HPDE6-E6E7 (cell line): Measurements from ENCODE around the gene PRDM5.

Source experiments
- DNase-seq: peaks from one replicate; pipeline ENCODE4 v3.0.0; 2011; ENCODE audit warnings: missing footprints; ENCODE audit errors: extremely low spot score

Gene PRDM5

GRCh38 chr4:120915336-120915735, 7.2 kb downstream of the PRDM5 start:
- DNase-seq = no peak

DNA sequence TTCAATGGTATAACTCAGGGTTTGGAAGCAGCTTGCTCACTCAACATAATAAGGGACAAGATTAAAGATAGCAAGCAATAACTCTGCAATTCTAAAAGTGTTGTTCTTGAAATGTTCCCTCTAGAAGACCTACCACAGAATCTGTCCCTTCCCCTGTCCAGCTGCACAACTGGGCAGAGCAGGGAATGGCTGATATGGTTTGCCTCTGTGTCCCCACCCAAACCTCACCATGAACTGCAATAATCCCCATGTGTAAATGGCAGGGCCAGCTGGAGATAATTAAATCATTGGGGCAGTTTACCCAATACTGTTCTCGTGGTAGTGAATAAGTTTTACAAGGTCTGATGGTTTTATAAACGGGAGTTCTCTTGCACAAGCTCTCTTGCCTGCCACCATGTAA, 19.1 kb downstream of the PRDM5 start:
- DNase-seq = no peak

GRCh38 chr4:120902925-120903324, 19.6 kb downstream of the PRDM5 start:
- no peak for DNase-seq

- no peak for DNase-seq
These were observed 20.8 kb downstream of the PRDM5 start for GRCh38 chr4:120901731-120902130.

DNA sequence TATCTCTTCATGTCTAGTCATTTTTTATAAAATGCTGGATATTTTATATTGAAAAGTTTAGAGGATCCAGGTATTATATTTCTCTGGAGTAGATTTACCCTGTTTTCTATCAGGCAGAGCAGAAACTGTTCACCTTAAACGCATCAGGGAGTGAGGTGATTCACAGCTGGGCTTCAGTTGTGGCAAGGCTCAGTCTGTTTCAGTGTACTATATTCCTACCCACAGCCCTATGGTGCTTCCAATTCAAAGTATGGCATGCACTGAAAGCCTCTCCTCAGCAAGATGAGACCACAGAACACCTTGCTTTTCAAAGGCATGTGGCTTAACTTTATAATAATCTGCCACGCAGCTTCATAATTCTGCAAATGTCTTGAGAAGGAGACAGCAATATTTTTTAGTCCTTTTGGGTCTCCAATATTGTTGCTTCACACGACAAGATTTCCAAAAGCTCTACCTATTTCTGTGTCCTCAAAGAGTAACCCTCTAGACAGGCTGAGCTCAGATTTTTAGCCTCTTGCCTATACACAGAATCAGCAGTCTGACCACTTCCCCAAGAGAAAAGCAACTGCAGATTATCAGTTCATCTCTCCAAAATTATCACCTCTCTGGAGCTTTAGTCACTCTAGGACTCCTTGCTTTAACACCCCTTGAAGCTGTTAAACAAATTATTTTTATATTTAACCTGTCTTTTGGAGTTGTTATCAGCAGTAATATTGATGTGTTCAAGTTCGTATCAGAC, 24.4 kb downstream of the PRDM5 start:
- no peak for DNase-seq

DNA sequence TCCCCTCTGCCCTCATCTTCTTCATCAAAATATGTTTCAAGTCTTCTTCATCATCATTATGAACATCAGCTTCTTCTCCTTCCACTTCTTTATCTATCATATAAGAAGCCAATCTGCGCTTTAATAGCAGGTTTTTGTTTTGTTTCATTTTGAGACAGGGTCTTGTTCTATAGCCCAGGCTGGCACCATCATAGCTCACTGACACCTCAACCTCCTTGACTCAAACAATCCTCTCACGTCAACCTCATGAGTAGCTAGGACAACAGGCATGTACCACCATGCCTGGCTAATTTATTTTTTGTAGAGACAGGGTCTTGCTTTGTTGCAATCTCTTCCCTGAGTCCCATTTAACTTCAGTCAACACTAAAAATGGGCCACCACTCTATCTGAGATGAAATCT, 27.0 kb downstream of the PRDM5 start:
- no peak for DNase-seq

DNA sequence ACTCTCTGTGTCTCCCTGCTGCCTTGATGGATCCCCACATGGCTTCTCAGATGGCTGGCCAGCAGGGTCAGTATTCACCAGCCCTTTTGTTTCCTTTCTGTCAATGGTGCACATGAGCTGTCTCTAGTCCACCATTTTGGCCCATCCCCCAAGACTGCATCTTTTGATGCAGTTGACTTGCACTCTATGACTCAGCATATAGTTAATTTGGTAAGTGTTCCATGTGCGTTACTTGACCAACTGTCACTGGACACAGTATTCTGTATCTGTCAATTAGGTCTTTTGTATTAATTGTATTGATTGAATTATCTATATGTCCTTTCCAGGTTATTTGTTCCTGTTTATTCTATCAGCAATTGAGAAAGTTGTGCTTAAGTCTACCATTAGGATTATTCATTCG, 29.2 kb downstream of the PRDM5 start:
- no peak for DNase-seq

DNA sequence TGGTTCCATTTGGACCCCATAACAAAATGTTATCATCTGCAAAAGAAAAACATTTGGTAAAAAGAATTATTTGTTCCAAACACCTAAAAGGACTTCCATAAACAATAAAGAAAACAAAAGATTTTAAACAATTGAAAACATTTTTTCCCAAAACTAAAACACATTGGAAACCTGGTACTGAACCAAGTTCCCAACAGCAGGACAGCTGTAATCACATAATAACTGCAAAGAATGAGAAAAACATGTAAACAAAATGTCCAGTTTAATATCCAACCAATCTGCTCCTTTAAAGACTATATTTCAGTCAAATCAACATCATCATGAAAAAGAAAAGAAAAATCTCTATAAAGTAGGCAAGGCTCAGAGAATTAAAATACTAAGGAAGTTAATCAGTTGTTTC, 36.3 kb downstream of the PRDM5 start:
- DNase-seq = no peak

DNA sequence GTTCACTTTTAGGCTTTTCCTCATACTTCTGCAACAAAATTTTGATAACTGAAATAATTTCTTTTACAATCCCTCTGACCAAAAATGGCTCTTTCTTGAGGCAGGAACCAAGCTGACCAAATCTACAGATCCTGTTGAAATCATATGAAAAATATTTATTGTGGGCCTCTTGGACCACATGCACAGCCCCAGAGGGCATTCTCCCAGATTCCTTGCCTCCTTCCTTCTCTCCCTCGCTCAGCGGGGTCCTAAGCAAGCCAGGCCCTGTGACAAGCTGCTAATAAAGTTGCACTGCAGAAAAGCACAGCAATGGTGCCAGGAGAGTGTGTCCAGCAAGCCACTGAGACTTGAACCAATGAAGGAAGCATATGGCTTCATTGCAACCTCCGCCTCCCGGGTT, 40.7 kb downstream of the PRDM5 start:
- DNase-seq = no peak

DNA sequence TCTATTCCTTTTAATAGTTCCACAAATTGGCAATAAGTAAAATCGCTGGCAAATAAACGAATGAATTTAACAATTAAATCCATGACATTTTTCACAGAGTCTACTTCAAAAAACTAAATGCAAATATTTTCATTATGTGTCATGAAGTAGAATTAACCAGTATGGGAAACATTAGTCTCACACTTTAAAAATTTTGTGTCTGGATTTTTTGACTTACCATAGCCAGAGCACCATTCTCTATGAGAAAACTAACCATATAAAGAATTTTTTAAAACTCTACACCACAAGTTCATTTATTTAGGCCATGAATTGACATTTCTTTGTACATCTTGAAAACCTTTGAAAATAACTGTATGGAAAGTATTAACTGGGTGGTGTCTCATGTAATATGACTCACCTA, 41.2 kb downstream of the PRDM5 start:
- DNase-seq = no peak

DNA sequence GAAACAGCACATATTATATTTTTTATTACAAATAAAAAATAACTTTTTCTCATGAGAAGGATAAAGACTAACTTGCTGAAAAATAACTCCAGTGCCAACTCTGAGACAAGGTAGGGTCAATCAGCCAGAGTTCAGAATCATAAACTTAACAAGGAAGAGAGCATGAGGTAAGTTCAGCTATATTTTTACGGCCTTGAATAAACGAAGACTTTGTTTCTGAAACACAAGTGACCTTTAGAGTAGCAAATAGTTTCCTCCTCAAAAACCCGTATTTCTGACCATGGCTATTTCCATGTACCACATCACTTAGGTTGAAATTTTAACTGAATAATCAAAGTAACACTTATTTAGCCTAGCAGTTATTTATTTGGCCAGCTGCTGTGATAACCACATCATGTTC, 45.5 kb downstream of the PRDM5 start:
- no peak for DNase-seq

DNA sequence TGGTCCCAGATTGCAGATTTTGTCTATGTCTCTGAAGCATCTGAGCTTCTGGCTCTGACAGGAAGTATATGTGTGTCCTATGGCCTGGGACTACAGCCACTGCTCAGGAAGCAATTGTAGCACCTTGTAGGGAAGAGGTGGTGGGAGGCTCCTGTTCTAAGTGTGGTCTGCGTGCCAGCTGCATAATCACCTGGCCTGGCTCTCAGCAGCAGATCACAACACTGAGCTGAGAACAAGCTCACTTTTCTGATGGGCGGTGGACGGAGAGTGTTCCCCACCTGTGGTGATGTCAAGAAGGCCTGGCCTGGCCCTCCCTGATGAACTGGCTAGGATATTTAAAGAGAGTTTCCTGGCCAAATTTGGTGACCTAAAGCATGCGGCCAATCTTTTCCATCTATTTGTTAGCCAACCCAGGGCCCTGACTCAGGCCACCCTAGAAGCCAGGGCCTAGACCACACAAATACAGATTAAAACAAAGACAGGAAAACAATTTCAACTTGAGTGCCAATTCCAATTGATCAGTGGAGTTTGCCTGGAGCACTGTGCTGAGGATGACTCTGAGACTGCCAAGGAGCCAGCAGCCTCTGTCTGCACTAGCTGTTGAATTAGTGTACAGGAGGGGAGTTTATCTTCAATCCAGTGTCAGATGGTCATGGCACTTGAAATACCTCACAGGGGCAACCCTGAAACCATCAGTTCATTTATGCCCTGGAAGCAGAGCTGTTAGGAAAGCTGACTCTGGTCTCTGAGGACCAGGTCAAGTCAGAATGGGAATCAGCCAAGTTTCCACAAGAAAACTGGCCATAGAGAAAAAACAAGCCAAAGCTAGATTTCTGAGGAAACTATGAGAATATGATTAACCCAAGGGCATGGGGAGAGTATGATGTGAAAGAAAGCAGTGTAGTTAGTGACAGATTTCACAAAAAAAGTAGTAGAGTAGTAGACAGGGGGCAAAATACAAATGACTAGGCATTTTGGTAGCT, 47.4 kb downstream of the PRDM5 start:
- no peak for DNase-seq

- no peak for DNase-seq
These were observed 49.0 kb downstream of the PRDM5 start for GRCh38 chr4:120873554-120873953.

- DNase-seq = no peak
These were observed 51.4 kb downstream of the PRDM5 start for GRCh38 chr4:120871173-120871572.

GRCh38 chr4:120870279-120870673, 52.2 kb downstream of the PRDM5 start:
- DNase-seq = peak; percentile 3

GRCh38 chr4:120869613-120870278, 52.8 kb downstream of the PRDM5 start:
- no peak for DNase-seq

GRCh38 chr4:120867506-120867905, 55.0 kb downstream of the PRDM5 start:
- no peak for DNase-seq

DNA sequence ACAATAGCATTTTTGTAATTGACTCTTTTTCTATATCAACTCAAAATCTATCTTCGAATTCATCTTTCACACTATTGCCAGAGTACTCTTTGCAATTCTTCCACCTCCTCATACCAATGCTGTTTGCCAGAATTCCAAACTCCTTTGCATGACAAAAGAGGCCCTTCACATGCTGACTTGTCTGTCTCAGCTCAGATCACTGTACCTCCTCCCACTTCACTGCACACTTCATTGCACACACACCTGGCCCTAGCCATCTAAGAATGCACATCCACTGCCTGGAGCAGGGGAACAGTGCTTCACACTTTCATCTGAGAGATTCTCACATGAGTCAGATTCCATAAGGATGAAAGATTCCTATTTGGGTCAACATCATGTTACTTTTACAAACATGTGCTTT, 56.5 kb downstream of the PRDM5 start:
- DNase-seq = no peak

- DNase-seq = no peak
These were observed 57.6 kb downstream of the PRDM5 start for GRCh38 chr4:120864969-120865368.

DNA sequence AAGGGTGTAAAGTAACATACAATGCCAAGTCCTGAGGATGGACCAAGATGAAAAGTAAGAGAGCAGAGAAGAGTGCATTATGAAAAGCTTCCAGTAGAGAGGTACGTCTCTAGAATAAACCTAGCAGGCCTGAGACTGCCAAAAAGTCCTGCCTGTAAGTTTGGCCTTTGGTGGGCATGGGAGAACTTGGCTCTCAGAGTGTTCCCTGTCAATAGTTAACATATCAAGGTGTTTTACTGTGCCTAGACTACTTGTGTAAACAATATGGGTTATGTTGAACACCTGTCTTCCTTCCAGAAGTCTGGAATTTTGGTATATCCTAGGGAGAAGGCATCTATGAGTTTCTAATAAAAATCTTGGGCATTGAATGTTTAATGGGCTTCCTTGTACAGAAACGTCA, 60.1 kb downstream of the PRDM5 start:
- DNase-seq = no peak

DNA sequence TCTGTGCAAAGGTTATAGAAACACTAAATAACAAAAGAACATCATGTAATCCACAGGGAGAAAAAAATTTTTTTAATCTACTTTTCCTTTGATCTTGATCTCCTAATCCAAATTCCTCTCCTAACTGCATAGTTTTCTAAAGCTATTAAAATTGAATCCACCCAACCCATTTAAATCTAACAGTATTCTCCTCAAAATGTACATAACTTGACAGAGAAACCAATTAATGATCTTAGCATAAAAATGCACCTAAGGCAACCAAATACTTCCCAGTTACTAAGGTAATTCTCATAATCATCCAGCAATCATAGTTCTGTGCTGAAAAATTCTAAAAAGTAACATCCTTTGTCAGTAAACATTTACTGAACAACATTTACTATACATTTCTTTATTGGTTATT, 60.7 kb downstream of the PRDM5 start:
- no peak for DNase-seq

DNA sequence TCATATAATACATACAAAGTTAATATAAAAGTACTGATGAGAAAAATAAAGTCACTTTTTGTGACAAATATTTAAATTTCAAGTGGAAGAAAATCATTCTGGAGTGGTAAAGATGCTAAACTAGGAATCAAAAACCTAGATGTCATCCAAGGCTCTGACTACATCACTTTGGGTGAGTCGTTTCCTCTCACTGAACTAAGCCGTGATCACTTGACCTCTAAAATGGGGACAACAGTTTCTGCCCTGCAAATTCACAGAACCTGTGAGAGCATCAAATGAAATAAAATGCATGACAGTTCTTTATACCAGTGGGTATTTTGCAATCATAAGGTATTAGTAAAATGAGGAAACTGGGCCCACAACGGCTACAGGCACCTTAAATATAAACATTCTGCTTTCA, 63.8 kb downstream of the PRDM5 start:
- DNase-seq = no peak

GRCh38 chr4:120857312-120857711, 65.2 kb downstream of the PRDM5 start:
- no peak for DNase-seq
